Suprapubic skin (tissue), 4 donors: Measurements from ENCODE around the gene SORCS2.

ENCODE experiments used
- CTCF ChIP-seq, 2 donors: fragments of 200-600 bp in 1 of 2; fragments of 450-650 bp in 1 of 2; sonication (generic) in 1 of 2; IDR thresholded peaks; one replicate each; pipeline ENCODE4 v1.5.1; 2016 to 2019; ENCODE audit warnings: antibody characterized with exemption in 2 of 2, mild to moderate bottlenecking in 1 of 2, moderate library complexity in 1 of 2
- EP300 ChIP-seq: sonication (generic); formaldehyde crosslinking; IDR thresholded peaks from one replicate; pipeline ENCODE4 v1.6.1; 2017; ENCODE audit warnings: antibody characterized with exemption
- POLR2A ChIP-seq, 2 donors: fragments of 450-650 bp; IDR thresholded peaks; one replicate each; pipeline ENCODE4 v1.6.1; 2017; ENCODE audit warnings: antibody characterized with exemption in 2 of 2, mild to moderate bottlenecking in 2 of 2, moderate library complexity in 2 of 2
- POLR2AphosphoS5 ChIP-seq, 3 donors: sonication (generic); formaldehyde crosslinking; IDR thresholded peaks; one replicate each; pipeline ENCODE4 v1.6.1; 2017; ENCODE audit warnings: antibody characterized with exemption in 3 of 3

- TF ChIP-seq CTCF (IDR thresholded peaks at IDR 0.05): no peak
- no peak for TF ChIP-seq POLR2AphosphoS5 (IDR thresholded peaks at IDR 0.05)
- TF ChIP-seq POLR2A (IDR thresholded peaks at IDR 0.05): no peak
- no peak for TF ChIP-seq EP300
Measured at GRCh38 chr4:7754565-7755262, 562.4 kb downstream of the SORCS2 start.
